GM20000 (cell line): ENCODE results near the gene SWAP70.

ENCODE experiments used
- DNase-seq: peaks from one replicate; pipeline ENCODE4 v3.0.0; 2012; ENCODE audit warnings: low spot score
- CTCF ChIP-seq: IDR thresholded peaks from 2 replicates; pipeline ENCODE4 v1.5.1; 2012; ENCODE audit warnings: mild to moderate bottlenecking, control low read depth; ENCODE audit errors: extremely low read depth, missing control alignments

The SWAP70 gene

GRCh38 chr11:9716275-9717039, 52.6 kb downstream of the SWAP70 start:
- DNase-seq = peak; percentile 48
- no peak for TF ChIP-seq CTCF

GRCh38 chr11:9717040-9717357, 53.1 kb downstream of the SWAP70 start:
- DNase-seq = no peak
- TF ChIP-seq CTCF = no peak

- no peak for TF ChIP-seq CTCF
- DNase-seq = no peak
Observed at GRCh38 chr11:9717719-9718118, 53.8 kb downstream of the SWAP70 start.

- DNase-seq = no peak
- TF ChIP-seq CTCF = no peak
Observed at GRCh38 chr11:9718147-9718546, 54.3 kb downstream of the SWAP70 start.

GRCh38 chr11:9719566-9720289, 55.9 kb downstream of the SWAP70 start:
- TF ChIP-seq CTCF = no peak
- no peak for DNase-seq

- TF ChIP-seq CTCF = no peak
- no peak for DNase-seq
Observed at GRCh38 chr11:9720290-9720630, 56.4 kb downstream of the SWAP70 start.

- no peak for DNase-seq
- TF ChIP-seq CTCF = no peak
Observed at GRCh38 chr11:9722023-9722422, 58.1 kb downstream of the SWAP70 start.
